NCI-H1930 (cell line): ENCODE results near the gene ZFHX2.

Source experiments
- DNase-seq, 2 experiments: peaks; one replicate each; lab custom pipeline; 2025; lab: John Stamatoyannopoulos, UW

The ZFHX2 gene

DNA sequence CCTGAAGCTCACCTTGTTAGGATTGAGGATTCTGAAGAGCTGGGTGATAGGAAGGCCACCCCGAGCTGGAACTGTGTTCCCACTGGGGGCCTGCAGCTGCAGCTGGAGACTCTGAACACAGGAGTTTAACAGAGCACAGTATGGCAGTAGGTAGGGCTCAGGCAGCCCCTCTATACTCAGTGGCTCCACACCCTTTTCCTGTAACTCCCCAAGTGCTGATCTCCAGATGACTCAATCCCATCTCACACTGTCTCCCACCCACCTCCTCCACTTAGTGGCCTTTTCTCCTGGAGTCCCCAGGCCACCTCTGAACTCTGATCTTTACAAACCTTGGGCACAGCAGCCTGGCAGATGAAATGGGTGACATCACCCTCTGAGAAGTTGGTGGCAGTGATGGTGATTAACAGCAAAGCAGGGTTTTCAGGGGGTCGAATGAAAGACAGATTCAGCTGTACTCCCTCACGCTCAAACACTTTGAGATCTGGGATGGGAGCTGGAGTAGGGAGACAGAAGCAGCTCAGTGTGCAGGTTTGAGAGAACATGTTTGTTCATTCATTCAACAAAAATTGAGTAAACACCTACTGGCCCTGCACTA, 8.5 kb upstream of the ZFHX2 start:
- DNase-seq: no peak

DNA sequence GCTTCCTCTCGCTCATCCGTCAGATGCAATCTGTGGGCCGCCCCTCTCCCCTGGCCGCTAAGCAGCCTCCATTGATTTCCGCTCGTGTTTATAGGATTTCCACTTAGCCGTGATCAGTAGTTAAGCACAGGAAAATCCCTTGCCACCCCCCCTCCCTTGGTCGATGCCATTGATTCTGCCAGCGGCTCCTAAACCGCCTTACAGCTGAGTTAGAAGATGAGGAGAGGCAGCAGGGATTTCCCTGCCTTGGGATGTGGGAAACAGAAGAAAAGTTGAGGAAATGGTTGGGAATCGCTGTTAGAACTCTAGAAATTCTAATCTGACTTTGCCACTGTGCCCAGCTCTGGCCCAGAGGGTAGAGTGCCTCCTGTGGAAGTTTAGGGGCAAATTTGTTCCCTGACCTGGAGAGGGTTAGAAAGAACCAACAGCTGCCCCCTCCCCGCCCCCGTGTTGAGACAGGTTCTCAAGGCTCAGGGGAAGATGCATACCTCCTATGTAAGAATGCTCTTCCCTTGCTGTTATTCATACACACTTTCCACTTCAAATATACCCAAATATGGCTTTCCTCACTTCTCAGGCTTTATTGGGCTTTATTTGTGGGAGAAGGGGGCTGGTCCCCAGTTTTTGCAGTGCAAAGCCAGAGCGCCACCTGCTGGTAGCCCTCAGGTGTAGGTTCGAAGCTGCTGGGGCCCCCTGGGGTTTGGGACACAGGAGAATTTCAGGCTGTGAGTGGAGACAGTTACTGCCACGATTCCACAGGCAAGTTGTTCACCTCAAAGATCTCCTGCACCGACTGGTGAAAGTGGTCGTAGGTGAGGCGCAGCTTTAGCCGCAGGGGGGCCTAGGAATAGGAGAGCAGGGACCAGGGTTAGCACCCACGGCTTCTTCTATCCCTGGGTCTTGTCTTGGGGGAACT, 7.7 kb upstream of the ZFHX2 start:
- peak in 1 of 2 experiments; percentile 53 for DNase-seq

DNA sequence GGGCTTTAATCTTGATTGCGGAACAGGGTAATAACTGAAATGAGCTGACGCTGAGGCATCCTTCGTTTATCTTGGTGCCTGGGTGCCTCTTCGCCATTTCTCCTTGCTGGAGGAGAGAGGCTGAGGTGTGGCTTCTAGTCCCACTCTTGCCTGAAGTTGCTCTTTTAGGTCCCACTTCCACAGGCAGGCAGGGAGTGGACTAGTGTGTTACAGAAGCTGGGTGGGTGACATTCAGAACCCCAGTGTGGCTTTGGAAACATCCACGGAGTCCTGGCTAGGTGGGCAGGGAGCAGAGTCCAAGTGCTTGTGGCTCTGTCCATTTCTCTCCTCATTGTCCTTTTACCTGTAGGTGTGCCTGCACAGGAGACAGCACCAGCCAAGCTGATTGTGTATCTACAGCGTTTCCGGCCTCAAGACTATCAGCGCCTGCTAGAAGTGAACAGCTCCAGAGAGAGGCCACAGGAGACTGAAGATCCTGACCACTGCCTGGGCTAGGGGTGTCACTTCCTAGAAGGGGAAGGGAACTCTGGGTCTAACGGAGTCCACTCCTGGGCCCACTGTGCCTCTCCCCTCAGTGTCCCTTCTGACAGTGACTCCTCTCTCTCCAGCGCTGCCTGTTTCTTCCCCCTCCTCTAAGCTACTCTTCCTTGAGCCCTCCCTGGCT, 6.9 kb upstream of the ZFHX2 start:
- no peak for DNase-seq

DNA sequence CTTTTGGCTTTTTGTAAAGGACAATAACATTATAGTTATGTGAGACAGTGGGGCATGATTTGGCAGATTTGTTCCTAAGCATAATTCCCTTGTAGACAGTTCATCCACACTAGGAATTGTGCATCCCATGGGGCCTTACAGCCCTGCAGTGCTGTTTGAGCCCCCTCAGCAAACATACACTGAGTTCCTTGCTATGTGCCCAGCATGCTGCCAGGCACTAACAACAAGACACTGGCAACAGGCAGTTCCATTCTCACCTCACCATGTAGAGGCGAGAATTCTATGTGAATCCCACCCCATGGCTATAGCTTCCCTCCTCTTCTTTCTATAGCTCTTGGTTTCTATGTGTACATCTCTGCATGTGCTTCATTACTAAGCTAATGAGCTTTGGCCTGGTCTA, 6.4 kb upstream of the ZFHX2 start:
- no peak for DNase-seq

DNA sequence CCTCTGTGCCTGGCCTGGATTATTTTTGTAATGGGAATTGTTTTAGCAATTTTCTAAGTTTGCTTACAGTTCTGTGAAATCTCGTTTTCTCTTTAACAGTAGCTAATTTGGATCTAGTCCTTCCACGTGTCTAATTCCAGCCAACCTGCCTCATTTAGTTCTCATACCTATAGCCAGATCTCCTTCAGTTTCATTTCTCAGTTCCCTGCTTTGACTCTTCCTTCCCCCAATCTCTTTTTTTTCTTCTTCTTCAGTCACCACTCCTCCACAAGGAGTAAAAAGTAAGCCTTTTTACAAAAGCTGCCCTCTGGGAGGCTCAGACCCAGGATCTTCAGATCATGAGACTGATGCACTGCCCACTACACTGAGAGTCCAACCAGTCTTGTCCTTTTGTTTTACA, 6.0 kb upstream of the ZFHX2 start:
- no peak for DNase-seq

DNA sequence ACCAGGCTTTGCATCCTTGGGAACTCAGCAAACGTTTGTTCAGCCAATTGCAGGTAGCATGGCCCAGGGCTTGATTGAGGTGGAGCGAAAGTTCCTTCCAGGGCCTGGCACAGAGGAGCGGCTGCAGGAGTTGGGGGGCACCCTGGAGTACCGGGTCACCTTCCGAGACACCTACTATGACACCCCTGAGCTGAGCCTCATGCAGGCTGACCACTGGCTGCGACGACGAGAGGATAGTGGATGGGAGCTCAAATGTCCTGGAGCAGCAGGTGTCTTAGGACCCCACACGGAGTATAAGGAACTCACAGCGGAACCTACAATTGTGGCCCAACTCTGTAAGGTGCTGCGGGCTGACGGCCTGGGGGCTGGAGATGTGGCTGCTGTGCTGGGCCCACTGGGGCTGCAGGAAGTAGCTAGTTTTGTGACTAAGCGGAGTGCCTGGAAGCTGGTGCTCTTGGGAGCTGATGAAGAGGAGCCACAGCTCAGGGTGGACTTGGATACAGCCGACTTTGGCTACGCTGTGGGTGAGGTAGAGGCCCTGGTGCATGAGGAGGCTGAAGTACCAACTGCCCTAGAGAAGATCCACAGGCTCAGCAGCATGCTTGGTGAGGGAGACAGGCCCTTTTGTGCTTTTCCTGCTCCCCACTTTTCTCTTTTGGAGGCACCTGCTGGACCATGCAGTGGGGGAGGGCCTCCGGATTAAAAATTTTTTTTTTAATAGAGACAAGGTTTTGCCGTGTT, 5.3 kb upstream of the ZFHX2 start:
- DNase-seq: no peak

DNA sequence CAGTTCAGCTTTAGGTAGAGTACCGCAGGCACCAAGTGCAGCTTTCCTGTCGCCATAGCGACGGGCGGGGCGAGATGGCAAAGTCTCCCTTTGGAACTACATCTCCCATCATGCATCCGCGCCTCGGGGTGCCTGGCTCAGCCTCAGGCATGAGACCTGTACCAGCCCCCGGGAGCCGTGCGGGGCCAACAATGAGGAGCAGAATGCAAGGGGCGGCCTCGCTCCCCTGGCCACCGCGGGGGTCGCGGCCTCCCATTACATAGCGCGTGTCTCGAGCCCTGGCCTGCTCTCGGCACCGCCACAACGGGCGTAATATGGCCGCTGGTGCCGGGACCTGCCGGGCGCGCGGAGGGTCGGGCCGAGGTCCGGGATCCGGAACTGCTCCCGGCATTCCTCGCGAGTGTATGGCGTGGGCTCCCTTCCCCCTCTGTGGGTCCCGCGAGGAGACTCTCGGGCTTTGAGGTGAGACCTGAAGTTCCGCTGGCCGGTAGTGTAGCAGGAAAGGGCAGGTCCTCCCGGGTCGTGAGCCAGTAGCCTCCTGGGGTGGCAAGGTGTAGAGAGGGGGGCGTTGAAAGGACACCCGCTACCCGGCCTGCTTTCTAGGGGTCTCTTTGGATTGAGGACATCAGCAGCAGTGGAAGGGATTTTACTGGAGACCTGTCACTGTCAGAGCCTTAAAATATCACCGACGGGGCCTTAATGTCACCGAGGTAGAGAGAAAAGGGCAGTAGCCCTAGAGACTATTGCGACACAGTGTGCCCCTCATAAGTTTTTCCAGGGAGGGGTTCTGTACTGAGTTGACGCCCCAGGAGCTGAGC, 4.5 kb upstream of the ZFHX2 start, which contains the start of gene THTPA:
Gene THTPA, plus strand, starts transcription at position 390 of the 818 bp plus-strand sequence. CDS start 487 bp downstream, outside the sequence.
- DNase-seq: peak; percentile 85 to 88

DNA sequence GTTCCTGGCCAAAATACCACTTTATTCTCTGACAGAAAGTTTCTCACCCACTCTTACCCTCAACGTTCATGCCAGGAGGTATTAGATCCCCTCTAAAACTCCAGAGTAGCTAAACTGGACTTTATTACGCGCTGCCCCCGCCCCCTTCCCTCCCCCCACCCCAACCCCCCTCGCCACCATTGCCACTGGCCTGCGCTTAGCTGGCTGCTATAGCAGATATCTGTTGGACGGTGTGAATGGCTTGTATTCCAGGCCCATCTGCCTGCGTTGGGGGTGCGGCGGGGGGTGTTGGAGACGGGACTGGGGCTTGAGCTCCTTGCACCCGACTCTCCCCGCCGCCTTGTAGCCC, 3.9 kb upstream of the ZFHX2 start:
- DNase-seq: no peak

DNA sequence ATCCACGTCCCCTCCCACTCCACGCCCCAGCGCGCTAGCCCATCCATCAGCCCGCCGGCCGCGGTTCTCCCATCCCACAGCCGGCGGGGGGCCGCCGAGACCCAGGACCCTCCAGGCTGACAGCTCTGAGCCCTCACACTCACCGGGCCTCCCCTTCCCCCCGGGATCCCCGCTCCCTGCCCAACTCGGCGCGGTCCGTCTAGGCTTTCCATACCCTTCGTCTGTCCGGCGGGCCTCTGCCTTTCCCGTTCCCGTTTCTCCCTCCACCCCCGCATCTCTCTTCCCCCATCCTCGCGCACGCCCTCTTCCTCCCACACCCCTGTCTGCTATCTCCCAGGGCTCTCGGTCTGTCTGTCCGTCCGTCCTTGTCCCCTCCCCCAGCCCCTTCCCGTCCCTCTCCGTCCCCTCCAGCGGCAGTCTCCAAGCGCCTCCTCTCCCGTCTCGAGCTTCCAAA, 726 bp downstream of the ZFHX2 start:
- DNase-seq: no peak

DNA sequence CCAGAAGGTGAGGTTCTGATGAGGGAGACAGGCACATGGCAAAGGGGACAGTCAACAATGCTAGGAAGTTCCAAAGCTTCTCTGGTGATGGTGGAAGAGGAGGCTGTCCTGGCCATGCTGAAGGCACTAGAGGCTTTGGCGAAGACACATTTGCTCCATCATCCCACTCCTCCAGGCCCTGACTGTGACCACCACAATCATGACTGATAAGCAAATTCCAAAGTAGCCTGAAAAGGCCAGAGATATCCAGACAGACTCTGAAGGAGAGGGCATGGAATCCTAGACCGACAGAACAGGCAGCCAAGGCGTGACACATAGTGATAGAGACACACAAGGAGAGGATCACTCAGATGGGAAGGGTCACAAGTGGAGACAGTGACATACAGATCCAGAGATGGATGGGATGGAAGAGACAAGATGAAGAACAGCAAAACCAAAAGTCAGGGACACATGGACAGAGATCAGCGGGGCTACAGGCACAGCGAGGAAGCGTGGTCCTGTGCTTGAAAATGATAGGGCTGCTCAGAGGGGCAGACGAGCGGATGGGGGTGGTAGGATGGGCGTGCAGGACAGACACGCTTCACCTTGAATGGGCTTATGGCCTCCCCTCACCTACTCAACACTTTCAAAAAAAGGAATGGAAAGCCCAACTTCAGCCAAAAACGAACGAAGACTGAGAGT, 1.3 kb downstream of the ZFHX2 start:
- no peak for DNase-seq

DNA sequence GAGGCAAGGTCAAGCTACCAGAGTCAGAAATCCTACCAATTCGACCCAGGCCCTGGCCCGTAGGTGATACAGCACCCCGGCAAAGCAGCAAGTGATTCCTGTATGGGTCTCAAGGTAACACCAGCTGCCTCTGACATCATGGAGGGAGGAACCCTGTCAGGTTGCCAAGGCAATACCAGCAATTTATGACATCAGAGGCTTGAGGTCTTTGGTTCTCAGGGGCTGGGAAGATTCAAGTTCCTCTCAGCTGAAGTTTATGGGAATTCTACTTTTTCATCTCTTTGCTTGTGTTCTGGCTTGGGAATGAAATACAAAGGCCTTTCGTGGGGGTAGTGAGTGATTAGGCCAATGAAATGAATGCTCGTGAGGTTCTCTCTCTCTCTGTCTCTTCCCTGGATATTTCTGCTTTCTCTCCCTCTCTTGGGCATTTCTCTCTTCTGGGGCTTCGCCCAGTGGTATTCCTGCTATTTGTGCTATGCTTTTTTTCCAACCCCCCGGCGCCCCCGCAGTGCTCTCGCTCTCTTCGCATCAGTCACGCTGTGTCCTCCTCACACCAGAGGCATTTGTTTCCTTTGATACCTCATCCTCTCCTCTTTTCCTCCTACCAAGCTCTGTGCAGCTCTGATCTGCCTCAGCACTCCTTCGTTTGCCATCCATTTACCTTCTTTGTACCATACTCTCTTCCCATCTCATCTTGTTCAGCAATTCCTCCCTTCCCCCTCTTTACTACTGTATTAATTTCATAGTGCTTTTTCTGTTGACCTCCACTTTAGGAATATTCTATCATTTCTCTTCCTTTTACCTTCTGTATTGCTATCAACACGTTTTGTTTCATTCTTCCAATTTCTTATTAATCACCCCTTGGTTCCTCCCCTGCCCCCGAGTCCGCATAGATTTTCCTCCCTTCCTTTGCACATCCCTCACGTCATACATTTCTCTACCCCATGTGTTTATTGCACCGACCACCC, 2.9 kb downstream of the ZFHX2 start:
- peak in 1 of 2 experiments; percentile 12 for DNase-seq

DNA sequence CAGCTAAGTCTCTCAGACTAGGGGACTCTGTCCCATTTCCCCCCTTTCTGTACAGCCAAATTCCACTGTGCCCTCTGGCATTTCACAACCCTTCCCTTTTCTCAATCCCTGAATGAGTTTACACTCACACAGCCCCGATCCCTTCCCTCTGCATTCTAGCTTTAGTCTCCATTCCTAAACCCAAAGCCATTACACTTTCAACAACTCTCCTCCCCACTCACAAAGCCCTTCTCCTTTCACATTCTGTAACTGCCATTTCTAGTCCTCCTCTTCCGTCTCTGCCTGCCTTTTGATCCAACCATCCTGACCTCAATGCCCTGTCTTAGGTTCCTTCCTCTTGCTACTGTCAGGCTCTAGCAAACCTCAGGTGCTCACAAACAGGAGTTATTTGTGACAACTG, 3.6 kb downstream of the ZFHX2 start:
- no peak for DNase-seq

DNA sequence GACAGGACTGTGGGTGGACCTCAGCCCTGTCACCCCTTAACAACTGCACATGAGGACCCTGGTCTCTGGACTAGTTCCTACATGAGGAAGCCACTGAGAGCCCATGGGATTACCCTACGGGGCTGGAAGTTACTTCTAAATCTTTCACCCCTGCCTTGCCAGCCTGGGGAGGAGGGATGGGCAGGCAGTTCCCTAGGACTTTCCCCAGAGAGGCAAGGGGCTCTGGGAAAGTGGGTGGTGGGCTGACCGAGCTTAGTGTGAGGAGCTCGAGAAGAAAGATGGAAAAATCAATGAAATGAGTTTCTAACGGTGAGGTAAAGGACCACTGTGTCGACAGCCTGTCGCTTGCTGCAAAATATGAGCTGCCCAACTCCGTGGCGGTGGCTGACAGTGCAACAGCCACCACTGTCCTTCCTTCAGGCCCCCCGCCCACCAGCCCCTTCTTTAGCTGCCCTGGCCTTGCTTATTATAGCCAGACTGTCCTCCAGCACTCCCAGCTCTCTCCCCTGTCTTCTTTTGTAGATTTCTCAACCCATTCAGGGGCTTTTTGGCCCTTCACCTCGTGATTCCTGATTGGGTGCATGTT, 5.0 kb downstream of the ZFHX2 start:
- no peak for DNase-seq

DNA sequence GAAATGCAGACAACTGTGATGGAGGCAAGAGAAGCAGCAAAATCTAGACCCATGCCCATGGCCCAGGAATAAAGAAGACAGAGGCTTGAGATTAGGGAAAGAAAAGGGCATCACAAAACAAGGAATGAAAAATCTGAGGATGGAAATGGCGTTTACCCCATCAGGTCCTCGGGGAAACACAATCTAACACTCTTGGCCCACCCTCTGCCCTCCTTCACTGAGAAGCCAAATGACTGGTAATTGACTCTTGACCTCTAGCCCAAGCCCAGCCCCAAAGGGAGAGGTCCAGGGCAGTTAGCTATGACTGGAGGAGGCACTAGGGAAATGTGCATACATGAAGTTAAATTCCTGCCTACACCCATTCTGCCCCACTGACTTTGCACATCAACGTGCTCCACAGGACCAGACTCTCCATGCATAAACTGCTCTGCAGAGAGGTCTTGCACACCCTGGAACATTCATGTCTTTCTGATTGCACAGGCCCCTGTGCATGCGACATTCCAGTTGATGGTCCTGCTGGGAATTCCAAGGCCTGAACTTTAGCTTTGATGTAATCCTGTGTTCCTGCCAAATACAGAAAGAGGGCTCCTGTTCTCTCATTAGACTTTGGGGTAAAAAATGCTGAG, 5.7 kb downstream of the ZFHX2 start:
- DNase-seq: no peak

DNA sequence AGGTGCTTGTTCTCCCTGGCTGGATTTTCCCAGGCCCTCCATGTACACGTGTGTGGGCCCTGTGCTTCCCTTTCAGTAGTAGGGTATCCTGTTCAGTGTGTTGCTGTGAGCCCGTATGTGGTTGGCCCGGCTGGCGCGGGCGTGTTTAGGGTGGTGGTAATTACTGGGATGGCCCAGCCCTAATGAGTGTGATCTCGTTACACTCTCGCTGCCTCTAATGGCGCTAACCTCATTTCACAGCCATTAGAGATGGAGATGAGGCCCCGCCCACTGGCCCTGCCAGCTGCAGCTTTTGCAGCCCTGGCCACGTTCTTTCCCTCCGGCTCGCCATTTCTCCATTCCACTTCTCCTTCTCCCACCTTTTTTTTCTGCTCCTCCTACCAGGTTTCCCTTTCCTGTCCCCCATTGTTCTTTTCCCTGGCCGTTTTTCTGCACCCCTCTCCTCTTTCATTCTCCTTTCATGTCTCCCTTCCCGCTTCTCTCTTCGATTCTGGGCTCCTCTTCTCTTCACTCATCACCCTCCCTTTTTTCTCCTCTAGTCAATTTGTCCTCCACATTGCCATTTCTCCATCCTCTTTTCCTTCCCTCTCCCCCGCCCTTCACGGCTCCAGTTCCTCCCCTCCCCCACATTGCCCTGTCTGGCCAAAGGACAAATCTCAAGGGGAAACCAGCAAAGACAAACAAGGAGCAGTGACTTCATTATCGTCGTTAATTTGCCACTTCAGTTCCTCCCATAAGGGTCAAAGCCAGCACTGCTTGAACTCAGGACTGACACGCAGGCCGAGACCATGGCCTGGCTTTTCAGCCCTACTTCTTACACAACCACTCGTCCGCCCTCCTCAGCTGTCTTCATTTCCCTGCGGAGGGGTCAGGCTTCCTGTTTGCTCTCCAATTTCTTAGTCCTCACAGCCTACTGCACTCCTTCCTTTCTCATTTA, 6.8 kb downstream of the ZFHX2 start:
- DNase-seq: peak; percentile 63 to 64

DNA sequence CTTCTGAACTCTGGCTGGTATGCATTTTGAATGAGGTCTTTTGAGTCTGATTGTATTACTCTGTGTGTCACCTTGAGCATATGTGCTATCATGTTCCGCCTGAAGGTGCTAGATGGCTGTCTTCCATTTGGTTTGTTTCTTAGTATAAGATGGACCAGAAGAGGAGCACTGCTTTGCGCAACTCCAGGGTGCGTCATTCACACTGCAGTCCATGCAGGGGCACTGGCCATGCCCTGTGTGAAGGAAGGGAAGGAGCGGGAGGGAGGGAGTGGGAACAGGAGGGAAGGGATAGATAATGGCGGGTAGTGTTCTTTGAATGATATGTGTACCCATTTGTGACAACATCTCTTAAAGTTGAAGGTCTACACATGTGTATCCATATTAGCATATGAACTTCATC, 8.2 kb downstream of the ZFHX2 start:
- DNase-seq: no peak

DNA sequence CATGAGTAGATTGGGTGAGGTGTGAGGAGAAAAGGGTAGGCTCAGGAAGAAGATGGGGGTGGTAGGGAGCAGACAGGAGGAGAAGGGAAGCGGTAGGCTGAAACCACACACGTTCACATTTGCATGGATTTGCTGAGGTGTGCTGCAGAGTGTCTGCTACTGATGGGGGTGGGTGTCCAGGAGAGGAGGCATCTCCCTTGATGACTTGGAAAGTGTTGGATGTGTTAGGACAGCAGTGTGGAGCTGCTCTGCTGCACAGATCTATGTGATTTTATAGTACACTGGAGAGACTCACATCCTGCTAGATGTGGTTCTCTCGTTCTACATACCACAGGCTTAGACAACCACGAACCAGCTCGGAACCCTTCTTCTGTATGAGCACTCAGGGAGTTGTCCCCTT, 9.3 kb downstream of the ZFHX2 start:
- DNase-seq: no peak

DNA sequence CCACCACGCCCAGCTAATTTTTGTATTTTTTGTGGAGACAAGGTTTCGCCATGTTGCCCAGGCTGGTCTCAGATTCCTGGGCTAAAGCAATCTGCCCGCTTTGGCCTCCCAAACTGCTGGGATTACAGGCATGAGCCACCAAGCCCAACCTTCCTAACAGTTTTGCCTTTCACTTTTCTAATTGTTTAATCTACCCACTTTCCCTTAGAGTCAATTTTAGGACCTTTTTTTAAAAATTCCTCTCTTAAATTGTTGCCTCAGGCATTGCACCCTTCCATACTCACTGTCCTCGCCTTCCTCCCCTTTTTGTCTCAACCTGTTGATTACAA, 11.5 kb downstream of the ZFHX2 start:
- DNase-seq: no peak
